Left ventricle myocardium superior (tissue), 1 donor: ENCODE results near the gene SMARCB1. TPM values are rescaled to one million over a fixed set of nuclear protein-coding genes. Genes with fewer than 3 reads are reported as not detected.

Experiments used
- ATAC-seq: fragments of 200-7000 bp; cut with Tn5 transposase; one replicate; pipeline ENCODE4 v1.9.1; 2020; ENCODE audit warnings: mild to moderate bottlenecking, moderate library complexity
- DNase-seq: peaks from one replicate; pipeline ENCODE4 v3.0.0-alpha.2; 2020
- intact Hi-C: fragments of 100-400 bp; cut with micrococcal nuclease; formaldehyde crosslinking; loops from one replicate; pipeline ENCODE4 v1.11.0; 2022
- total RNA-seq: library from RNA; stranded (reverse); fragmentation: NEBNext Ultra II Directional; extraction: Animal tissue kit (Norgen Biotek cat#: 25700); gene quantifications from one replicate; pipeline ENCODE4 v1.2.1, GENCODE V29; 2021
- donor health status: DM: no; HTN: yes; CAD: no; lungs with severe emphysema.

The SMARCB1 gene
- total RNA-seq, 1 donor from 2014 or later, result 48.5 TPM

GRCh38 chr22:23836692-23837495 is 50.1 kb downstream of the SMARCB1 start:
- peak; percentile 28 for DNase-seq
- intact Hi-C loops, result no loop called here
- ATAC-seq, result no peak

GRCh38 chr22:23837496-23837859 is 50.7 kb downstream of the SMARCB1 start:
- intact Hi-C loops, result no loop called here
- peak; percentile 30 for DNase-seq
- ATAC-seq, result no peak

- ATAC-seq (no peak), DNase-seq (no peak)
- intact Hi-C loops, result no loop called here
Measured at GRCh38 chr22:23837911-23838680, 51.3 kb downstream of the SMARCB1 start.

GRCh38 chr22:23838681-23839468 is 52.1 kb downstream of the SMARCB1 start, which contains the start of gene DERL3:
Gene DERL3, minus strand, starts transcription at chr22:23839006. Its CDS starts 19 bp downstream, at chr22:23838987.
- DNase-seq (peak; percentile 98), ATAC-seq (peak; percentile 58)
- intact Hi-C loops, result no loop called here

GRCh38 chr22:23840026-23840425 is 53.3 kb downstream of the SMARCB1 start:
- no peak for ATAC-seq
- intact Hi-C loops, result loop anchor here (10.0 kb wide), 1 partner anchor 65 kb away; the partner anchor contains the start of gene MMP11
- no peak for DNase-seq

GRCh38 chr22:23841292-23841691 is 54.5 kb downstream of the SMARCB1 start:
- intact Hi-C loops, result loop anchor here (10.0 kb wide), 1 partner anchor 66 kb away; the partner anchor contains the start of gene MMP11

GRCh38 chr22:23841736-23842445 is 55.1 kb downstream of the SMARCB1 start:
- intact Hi-C loops, result loop anchor here (10.0 kb wide), 1 partner anchor 67 kb away; the partner anchor contains the start of gene MMP11
- no peak for DNase-seq
- ATAC-seq, result no peak

More at GRCh38 chr22:23841292-23841691, 54.5 kb downstream of the SMARCB1 start:
- no peak for ATAC-seq
- no peak for DNase-seq

- DNase-seq (no peak), ATAC-seq (no peak)
- intact Hi-C loops, result loop anchor here (10.0 kb wide), 1 partner anchor 68 kb away; the partner anchor contains the start of gene MMP11
Measured at GRCh38 chr22:23842599-23842998, 55.8 kb downstream of the SMARCB1 start.

- ATAC-seq (no peak), DNase-seq (no peak)
- intact Hi-C loops, result loop anchor here (10.0 kb wide), 1 partner anchor 70 kb away; the partner anchor contains the start of gene MMP11
Measured at GRCh38 chr22:23844739-23845202, 58.0 kb downstream of the SMARCB1 start.

- intact Hi-C loops, result loop anchor here (10.0 kb wide), 1 partner anchor 71 kb away; the partner anchor contains the start of gene MMP11
- ATAC-seq, result peak; percentile 1
- DNase-seq, result no peak
Measured at GRCh38 chr22:23845265-23846080, 58.7 kb downstream of the SMARCB1 start.

GRCh38 chr22:23846081-23846469 is 59.3 kb downstream of the SMARCB1 start:
- intact Hi-C loops, result loop anchor here (10.0 kb wide), 1 partner anchor 71 kb away; the partner anchor contains the start of gene MMP11
- ATAC-seq, result no peak

GRCh38 chr22:23847310-23847920 is 60.6 kb downstream of the SMARCB1 start:
- no peak for DNase-seq
- no peak for ATAC-seq
- intact Hi-C loops, result loop anchor here (10.0 kb wide), 1 partner anchor 73 kb away; the partner anchor contains the start of gene MMP11

More at GRCh38 chr22:23846081-23846469, 59.3 kb downstream of the SMARCB1 start:
- DNase-seq, result no peak

- intact Hi-C loops, result loop anchor here (10.0 kb wide), 1 partner anchor 73 kb away; the partner anchor contains the start of gene MMP11
- ATAC-seq, result no peak
- DNase-seq, result no peak
Measured at GRCh38 chr22:23847991-23848864, 61.5 kb downstream of the SMARCB1 start.

- peak; percentile 91 for DNase-seq
- ATAC-seq, result peak; percentile 53
- intact Hi-C loops, result loop anchor here (10.0 kb wide), 1 partner anchor 75 kb away; the partner anchor contains the start of gene MMP11
Measured at GRCh38 chr22:23849009-23850006, 62.5 kb downstream of the SMARCB1 start.
